HL-60 (cell line): ENCODE measurements around the gene PDCL3.

Experiments used
- GABPA ChIP-seq: IDR thresholded peaks from 2 replicates; pipeline ENCODE4 v1.6.1; 2012; ENCODE audit warnings: low read depth
- POLR2AphosphoS5 ChIP-seq: IDR thresholded peaks from 2 replicates; pipeline ENCODE4 v1.6.1; 2012; ENCODE audit warnings: low read depth
- SPI1 ChIP-seq: IDR thresholded peaks from 2 replicates; pipeline ENCODE4 v1.6.1; 2012; ENCODE audit warnings: low read depth, mild to moderate bottlenecking, borderline replicate concordance
- TF ChIP-seq, protein P1 (sequence below): IDR thresholded peaks from one replicate; pipeline ENCODE4 v1.5.1; 2011; ENCODE audit warnings: low read length, control low read depth, inconsistent platforms; ENCODE audit not compliant: insufficient read depth
- TF ChIP-seq, protein P2 (sequence below): IDR thresholded peaks from 2 replicates; pipeline ENCODE4 v1.6.1; 2012; ENCODE audit warnings: low read depth; ENCODE audit not compliant: insufficient replicate concordance

- TF ChIP-seq, protein P1, sequence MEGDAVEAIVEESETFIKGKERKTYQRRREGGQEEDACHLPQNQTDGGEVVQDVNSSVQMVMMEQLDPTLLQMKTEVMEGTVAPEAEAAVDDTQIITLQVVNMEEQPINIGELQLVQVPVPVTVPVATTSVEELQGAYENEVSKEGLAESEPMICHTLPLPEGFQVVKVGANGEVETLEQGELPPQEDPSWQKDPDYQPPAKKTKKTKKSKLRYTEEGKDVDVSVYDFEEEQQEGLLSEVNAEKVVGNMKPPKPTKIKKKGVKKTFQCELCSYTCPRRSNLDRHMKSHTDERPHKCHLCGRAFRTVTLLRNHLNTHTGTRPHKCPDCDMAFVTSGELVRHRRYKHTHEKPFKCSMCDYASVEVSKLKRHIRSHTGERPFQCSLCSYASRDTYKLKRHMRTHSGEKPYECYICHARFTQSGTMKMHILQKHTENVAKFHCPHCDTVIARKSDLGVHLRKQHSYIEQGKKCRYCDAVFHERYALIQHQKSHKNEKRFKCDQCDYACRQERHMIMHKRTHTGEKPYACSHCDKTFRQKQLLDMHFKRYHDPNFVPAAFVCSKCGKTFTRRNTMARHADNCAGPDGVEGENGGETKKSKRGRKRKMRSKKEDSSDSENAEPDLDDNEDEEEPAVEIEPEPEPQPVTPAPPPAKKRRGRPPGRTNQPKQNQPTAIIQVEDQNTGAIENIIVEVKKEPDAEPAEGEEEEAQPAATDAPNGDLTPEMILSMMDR: no peak
- TF ChIP-seq POLR2AphosphoS5 (peak; percentile 58; the same call in 1 of the 2 replicates), SPI1 (0 out of 2 replicates have a peak, but pooled peaks have one; percentile 7), GABPA (no peak)
- TF ChIP-seq, protein P2, sequence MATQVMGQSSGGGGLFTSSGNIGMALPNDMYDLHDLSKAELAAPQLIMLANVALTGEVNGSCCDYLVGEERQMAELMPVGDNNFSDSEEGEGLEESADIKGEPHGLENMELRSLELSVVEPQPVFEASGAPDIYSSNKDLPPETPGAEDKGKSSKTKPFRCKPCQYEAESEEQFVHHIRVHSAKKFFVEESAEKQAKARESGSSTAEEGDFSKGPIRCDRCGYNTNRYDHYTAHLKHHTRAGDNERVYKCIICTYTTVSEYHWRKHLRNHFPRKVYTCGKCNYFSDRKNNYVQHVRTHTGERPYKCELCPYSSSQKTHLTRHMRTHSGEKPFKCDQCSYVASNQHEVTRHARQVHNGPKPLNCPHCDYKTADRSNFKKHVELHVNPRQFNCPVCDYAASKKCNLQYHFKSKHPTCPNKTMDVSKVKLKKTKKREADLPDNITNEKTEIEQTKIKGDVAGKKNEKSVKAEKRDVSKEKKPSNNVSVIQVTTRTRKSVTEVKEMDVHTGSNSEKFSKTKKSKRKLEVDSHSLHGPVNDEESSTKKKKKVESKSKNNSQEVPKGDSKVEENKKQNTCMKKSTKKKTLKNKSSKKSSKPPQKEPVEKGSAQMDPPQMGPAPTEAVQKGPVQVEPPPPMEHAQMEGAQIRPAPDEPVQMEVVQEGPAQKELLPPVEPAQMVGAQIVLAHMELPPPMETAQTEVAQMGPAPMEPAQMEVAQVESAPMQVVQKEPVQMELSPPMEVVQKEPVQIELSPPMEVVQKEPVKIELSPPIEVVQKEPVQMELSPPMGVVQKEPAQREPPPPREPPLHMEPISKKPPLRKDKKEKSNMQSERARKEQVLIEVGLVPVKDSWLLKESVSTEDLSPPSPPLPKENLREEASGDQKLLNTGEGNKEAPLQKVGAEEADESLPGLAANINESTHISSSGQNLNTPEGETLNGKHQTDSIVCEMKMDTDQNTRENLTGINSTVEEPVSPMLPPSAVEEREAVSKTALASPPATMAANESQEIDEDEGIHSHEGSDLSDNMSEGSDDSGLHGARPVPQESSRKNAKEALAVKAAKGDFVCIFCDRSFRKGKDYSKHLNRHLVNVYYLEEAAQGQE: no peak
Observed at GRCh38 chr2:100580367-100581276, 17.8 kb downstream of the PDCL3 start.
